NCI-H524 (cell line): ENCODE data around the gene TREML1.
"Not testable (repeated sequence)": the region's sequence is repeated elsewhere in the genome, so short reads cannot be mapped to it uniquely, and the experiment has no call there.

Experiments
- DNase-seq, 2 experiments: peaks; one replicate each; lab custom pipeline; 2025; lab: John Stamatoyannopoulos, UW

The TREML1 gene

DNA sequence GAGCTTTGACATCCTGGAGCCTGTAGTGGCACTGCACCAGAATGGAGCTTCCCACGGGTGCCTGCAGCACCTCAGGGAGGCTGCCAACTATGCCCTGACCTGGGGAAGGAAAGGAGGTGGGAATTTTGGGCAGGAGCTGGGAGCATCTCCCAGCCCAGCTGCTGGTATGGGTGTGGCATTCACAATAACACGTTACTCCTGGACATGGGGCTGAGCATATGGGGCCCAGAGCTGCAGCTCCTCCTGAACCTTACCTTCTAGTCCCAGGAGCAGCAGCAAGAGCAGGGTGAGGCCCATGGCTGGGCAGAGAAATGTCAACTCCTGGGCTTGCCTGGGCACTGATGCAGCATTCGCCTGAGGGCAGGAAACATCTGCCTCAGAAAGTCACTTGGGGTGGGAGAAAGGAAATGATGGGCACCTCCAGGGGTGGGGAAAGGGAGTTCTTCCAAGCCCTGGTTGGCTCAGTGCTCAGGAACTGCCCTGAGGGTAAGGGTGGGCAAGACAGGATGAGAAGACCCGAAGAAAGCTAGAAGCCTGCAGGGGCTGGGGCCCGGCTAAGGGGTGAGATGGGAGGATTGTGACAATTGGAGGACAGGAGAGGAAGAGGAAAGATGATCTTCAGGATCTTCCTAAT, at the start of gene TREML1:
Gene TREML1, minus strand, starts transcription at position 356 of the 634 bp plus-strand sequence. Its CDS starts 59 bp downstream, at position 297.
- DNase-seq, result no peak

- no peak for DNase-seq
These were observed 47.6 kb upstream of the TREML1 start for GRCh38 chr6:41201764-41202173.

DNA sequence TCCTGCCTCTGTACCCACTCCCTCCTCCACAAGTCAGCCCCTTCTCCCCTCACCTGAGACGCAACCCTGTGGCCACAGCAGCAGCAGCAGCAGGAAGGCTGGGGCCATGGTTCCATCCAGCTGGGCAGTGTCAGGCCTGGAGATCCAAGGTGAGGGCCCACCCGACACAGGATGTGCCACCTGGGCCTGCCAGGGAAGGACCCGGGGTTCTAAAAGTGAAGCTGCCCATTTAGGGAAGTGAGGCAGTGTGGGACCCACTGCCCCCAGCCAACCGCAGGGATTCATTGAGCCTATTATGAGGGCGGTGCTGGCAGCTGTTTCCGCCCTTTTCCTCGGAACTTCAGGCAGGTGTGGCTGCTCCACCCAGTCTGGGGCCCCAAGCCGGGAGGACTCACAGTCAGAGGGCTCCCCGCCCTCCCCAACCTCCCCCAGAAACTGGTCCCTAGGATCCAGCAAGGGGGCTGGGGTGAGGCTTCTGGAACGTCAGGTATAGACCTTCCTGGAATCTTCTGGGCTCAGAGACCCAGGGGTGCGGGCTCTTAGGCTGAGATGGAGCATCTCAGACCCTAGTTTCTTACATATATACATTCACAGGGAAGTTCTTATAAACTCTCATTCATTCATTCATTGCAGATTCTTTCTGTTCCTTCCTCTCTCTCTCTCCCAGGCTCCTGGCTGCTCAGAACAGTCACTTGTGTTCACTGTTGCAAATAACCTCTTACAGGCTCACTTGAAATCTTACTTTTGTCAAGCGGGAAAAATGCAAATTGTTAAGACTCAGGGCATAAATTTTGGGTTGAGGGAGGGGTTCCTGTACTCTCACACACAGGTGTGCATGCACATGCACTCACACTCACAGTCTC, 47.0 kb upstream of the TREML1 start, which contains the start of gene TREML2:
Gene TREML2, minus strand, starts transcription at position 249 of the 863 bp plus-strand sequence. Its CDS starts 141 bp downstream, at position 108.
- no peak for DNase-seq

DNA sequence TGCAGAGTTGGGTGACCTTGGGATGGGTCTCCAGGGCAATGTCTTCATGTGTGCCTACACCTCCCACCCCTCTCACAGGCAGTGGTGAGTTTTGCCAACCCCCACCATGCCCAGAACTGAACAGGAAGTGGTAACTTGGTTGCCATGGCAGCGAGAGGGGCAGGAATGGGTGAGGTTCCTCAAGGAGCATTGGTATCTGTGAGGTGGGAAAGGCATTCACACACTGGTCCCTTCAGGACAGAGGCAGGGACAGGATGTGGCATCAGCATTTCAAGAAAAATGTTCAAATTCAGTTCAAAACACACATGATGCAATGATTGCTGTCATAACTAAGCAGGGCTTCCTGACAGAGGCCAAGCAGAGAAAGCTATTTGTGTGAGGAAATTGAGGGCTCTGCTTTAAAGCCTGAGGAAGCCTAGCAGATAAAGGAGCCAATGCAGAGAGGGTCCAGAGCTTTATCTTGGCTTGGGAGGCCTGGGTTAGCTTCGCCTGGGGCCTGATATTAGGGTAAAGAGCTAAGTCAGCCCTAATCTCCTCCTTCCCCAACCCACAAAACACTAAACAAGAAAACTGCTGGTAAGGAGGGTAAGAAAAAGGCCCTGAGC, 46.3 kb upstream of the TREML1 start:
- DNase-seq, result peak in 1 of 2 experiments; percentile 2

DNA sequence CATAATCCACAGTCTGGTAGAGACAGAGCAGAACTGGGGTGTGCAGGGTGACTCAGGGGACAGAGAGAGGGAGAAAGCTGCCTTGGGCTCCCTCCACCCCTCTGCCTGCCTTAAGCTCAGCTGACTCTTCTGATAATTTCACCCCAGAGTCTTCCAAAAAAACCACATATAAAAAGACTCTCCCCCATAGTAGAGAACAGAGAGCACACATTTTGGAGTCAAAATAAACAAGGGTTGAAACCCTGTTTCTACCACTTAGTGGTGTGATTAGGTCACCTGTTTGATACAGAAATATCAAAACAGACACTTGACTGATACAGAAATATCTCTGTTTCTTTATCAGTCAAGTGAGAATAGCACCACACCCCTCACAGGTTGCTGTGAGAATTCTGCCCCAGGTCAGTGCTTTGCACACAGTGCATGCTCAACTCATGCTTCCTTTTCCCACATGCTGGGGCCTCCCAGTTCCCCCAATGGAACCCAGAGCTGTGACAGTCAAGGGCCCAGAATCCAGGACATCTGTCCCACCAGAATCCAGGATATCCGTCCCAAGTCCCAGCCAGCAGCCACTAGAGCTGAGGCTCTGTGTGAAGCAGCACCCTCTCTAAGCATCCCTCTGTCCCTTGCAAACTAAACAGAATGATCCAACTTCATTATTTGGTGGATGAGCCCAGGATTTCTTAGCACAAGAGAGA, 45.6 kb upstream of the TREML1 start:
- no peak for DNase-seq

DNA sequence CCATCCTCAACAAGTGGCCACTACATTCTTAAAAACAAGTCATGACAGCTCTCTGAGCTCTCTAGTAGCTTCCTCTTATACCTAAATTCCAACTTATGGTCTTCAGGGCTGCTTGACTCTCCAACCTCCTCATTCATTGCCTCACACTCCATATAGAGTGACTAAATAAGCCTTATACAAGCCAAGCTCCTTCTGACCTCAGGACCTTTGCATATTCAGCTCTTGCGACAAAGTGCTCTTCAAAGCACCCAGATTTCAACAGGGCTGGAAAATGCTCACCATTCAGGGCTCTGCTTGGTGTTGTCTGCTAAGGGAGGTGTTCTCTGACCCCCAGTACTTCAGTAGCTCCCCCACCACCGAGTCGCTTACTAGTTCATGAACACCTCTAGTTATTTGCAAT, 43.1 kb upstream of the TREML1 start:
- no peak for DNase-seq

DNA sequence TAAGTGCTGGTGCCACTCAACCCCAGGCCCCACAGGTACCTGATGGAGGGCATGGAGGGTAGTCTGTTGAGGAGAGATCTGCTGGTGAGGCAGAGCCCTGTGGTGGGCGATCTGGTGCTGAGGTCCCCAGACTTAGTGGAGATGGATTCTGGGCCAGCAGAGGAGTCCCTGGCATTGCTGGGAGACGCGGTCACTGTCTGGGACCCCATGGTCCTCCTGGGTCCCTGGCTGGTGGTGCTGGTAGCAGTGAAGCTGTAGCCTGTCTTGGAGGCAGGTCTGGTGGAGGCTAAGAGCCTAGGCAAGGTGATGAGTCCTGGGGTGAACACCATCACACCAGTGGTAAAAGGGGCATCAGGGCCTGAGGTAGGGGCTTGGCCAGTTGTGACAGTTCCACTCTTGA, 40.2 kb upstream of the TREML1 start:
- no peak for DNase-seq

- DNase-seq, result no peak
These were observed 39.7 kb upstream of the TREML1 start for GRCh38 chr6:41193884-41194283.

GRCh38 chr6:41193171-41193734, 39.1 kb upstream of the TREML1 start:
- DNase-seq, result peak; percentile 31 to 79

- DNase-seq, result no peak
These were observed 37.4 kb upstream of the TREML1 start for GRCh38 chr6:41191569-41191968.

GRCh38 chr6:41190791-41191190, 36.6 kb upstream of the TREML1 start:
- no peak for DNase-seq

- DNase-seq, result no peak
These were observed 35.8 kb upstream of the TREML1 start for GRCh38 chr6:41189967-41190366.

GRCh38 chr6:41189046-41189445, 34.9 kb upstream of the TREML1 start:
- not testable (repeated sequence) for DNase-seq

- DNase-seq, result no peak
These were observed 34.1 kb upstream of the TREML1 start for GRCh38 chr6:41187924-41188886.

GRCh38 chr6:41186031-41186562, 31.9 kb upstream of the TREML1 start:
- no peak for DNase-seq

DNA sequence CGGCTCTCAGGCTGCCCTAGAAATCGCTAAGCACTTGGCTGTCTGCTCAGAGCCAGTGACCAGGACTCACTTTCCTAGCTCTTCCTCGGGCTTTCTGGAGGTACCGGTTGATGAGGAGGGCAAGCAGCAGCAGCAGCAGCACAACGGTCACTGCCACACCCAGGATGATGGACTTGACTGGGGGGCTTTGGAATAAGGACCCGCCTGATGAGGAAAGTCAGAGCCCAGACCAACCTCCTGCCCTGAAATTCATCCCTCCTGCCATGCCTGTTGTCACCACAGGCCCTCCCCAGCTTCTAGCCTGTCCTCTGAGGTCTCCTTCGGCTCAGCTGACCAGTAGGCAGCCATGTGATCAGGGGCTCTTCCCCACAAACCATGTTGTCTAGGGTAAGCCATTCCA, 30.6 kb upstream of the TREML1 start:
- DNase-seq, result no peak

DNA sequence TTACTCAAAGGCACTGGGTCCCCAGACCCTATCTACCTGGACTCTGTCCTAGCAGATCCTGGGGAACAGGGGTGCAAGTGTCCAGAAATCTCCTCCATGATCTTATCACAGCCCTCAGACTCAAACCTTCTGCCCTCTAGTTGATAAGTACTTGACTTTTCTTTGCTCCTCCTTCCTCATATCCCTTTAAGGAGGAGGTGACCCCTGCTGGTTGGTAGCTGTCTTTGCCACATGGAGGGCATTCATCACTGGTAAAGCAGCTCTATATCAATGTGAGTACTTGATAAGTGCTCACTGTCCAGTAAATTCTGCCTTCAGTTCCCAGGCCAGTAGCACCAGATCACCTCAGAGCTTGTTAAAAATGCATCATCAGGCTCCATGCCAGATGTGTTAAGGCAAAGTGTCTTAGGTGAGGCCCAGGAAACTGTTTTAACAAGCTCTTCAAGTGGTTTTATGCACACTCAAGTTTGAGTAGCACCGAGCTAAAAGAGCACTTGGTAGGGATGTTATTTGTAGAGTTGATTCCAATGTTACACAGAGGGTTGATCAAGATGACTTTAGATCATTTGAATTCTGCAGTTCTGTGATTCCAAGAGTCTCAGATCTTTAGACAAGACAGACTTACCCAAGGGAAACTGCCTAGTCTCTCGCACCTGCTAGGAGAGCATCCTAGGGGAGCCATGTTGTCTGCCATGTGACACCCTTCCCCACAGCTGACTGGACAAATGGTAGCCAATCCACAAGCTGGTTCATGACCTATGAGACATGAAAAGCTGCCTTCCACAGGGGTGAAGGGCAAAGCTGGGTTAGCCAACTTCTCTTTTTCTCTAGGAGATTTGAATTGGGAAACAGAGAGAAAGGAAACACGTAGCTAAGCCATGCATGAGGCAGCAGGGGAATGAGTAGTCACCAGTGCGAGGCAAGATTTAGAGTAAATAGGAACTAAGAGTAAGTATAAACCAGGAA, 28.2 kb upstream of the TREML1 start:
- DNase-seq, result peak; percentile 59 to 79

DNA sequence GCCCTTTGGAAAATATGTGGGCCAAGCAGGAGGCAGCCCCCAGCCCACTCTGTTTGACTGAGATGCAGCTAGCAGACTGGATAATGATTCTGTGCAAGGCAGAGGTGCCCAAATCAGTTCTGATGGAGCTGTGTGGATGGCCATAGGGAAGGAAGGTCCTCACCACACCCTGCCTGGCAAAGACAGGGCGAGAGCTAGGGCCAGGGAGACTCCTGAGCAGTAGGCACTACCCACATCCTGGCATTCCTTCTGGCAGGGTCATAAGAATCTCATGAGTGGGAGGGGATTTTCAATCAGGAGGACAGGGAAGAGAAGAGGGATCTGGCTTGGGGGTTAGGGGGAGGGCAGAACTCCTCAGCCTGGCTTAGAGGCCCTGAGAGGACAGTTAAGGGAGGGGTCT, 27.4 kb upstream of the TREML1 start:
- peak in 1 of 2 experiments; percentile 44 for DNase-seq

- DNase-seq, result no peak
These were observed 25.0 kb upstream of the TREML1 start for GRCh38 chr6:41179163-41179562.
